Rectal smooth muscle tissue (tissue), 1 donor: ENCODE data around the gene SRRM3.
"Not testable (repeated sequence)": the region's sequence is repeated elsewhere in the genome, so short reads cannot be mapped to it uniquely, and the experiment has no call there.

Experiments
- H3K27ac ChIP-seq: one replicate; pipeline ENCODE4 v1.7.0; 2013; ENCODE audit warnings: low read depth, low read length, inconsistent platforms
- H3K27me3 ChIP-seq: one replicate; pipeline ENCODE4 v1.7.0; 2013; ENCODE audit warnings: low read length; ENCODE audit not compliant: control insufficient read depth, insufficient read depth
- H3K36me3 ChIP-seq: one replicate; pipeline ENCODE4 v1.7.0; 2013; ENCODE audit warnings: low read length; ENCODE audit not compliant: control insufficient read depth, insufficient read depth
- H3K4me1 ChIP-seq: one replicate; pipeline ENCODE4 v1.7.0; 2013; ENCODE audit warnings: low read length; ENCODE audit not compliant: control insufficient read depth, insufficient read depth
- H3K4me3 ChIP-seq: one replicate; pipeline ENCODE4 v1.7.0; 2013; ENCODE audit warnings: low read length
- H3K9ac ChIP-seq: one replicate; pipeline ENCODE4 v1.7.0; 2013; ENCODE audit warnings: low read length

The SRRM3 gene

DNA sequence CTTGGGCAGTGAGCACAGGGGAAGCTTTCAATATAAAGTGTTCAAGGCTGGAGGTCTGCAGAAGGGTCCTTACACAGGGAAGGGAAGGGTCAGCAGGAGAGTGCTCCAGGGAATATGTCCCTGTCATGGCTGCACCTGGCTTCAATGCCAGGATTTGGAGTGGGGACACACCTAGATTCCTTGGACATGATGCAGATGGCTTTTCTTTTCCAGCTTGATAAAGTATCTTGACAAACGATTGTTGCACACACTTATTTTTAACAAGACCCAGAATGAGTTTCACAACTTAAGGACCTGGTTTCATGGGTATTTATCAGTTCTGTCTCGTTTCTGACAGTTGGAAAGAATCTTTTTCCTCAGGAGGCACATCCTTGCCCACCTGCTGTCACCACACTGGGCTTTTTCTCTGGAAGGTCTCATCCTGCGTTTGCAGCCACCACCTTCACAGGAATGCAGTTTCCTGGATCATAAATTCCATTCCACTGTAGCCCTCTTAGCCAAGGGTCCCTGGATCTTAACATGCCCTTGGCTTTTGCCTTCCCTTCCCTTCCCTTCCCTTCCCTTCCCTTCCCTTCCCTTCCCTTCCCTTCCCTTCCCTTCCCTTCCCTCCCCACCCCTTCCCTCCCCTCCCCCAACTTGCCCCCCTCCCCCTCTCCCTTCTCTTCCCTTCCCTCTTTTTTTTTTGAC, 21.7 kb downstream of the SRRM3 start:
- no peak overlapping the region for H3K4me3 ChIP-seq
- H3K27me3 ChIP-seq, result no peaks in the 10 kb centered on the region
- H3K27ac ChIP-seq, result no peak overlapping the region
- no peaks in the 10 kb centered on the region for H3K4me1 ChIP-seq
- no peaks in the 10 kb centered on the region for H3K36me3 ChIP-seq
- H3K9ac ChIP-seq, result no peak overlapping the region

- Histone ChIP-seq H3K9ac (no peak overlapping the region), H3K27ac (no peak overlapping the region), H3K27me3 (no peaks in the 10 kb centered on the region), H3K36me3 (no peaks in the 10 kb centered on the region), H3K4me3 (no peak overlapping the region), H3K4me1 (no peaks in the 10 kb centered on the region)
Measured at GRCh38 chr7:76224695-76225094, 23.0 kb downstream of the SRRM3 start.

DNA sequence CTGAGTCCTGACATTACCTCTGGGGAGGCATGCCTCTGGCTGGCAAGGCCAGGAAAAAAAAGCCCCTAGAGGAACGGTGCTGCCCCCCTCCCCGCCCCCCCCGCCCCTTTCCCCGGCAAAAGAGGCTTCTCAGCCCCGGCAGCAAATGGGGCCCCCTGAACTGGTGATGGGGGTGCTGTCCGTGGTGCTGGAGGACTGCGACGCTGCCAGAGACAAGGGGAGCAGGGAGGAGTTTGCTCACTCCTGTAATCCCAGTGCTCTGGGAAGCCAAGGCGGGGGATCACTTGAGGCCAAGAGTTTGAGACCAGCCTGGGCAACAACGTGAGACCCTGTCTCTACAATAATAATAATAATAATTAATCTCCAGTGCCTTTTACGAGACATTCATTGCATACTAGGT, 23.7 kb downstream of the SRRM3 start:
- Histone ChIP-seq H3K36me3 (no peaks in the 10 kb centered on the region), H3K4me3 (no peak overlapping the region), H3K27me3 (no peaks in the 10 kb centered on the region), H3K27ac (no peak overlapping the region), H3K4me1 (no peaks in the 10 kb centered on the region), H3K9ac (no peak overlapping the region)

DNA sequence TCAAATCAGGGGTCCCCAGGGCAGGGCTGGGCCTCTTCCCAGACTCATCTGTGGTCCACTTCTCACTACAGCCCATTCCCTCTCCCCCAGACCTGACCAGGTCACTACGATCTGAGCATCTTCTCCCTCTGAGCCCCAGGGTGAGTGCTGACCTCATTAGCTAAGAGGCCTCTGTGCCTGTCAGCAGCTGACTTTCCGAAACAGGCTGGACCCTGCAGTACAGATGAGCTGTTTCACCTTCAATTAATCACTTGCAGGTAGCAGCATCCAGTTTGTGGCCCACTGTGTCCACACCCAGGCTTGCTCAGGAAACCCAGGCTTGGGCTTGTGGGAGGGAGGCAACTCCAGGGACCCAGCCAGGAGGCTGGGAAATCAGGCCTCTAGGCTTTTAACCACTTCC, 24.3 kb downstream of the SRRM3 start:
- H3K27me3 ChIP-seq, result no peaks in the 10 kb centered on the region
- no peak overlapping the region for H3K9ac ChIP-seq

GRCh38 chr7:76226878-76227423, 25.3 kb downstream of the SRRM3 start:
- H3K27me3 ChIP-seq, H3K27ac ChIP-seq, H3K4me1 ChIP-seq, H3K4me3 ChIP-seq, H3K9ac ChIP-seq, H3K36me3 ChIP-seq: not testable (repeated sequence)

More for the DNA sequence above, 24.3 kb downstream of the SRRM3 start:
- Histone ChIP-seq H3K4me1 (no peaks in the 10 kb centered on the region), H3K27ac (no peak overlapping the region), H3K4me3 (no peak overlapping the region), H3K36me3 (no peaks in the 10 kb centered on the region)

DNA sequence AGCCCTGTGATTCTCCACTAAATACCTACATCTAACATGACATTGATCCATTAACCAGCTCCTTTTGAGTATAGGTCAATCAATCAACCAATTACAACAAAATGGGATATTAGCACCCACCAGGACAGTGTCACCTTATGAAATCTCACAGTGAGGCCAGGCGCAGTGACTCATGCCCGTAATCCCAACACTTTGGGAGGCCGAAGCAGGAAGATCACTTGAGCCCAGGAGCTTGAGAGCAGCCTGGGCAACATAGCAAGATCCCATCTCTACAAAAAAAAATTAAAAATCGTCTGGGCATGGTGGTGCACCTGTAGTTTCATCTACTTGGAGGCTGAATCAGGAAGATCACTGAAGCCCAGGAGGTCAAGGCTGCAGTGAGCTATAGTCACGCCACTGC, 28.5 kb downstream of the SRRM3 start:
- no peak overlapping the region for H3K27ac ChIP-seq
- no peaks in the 10 kb centered on the region for H3K4me1 ChIP-seq
- H3K36me3 ChIP-seq, result no peaks in the 10 kb centered on the region
- no peak overlapping the region for H3K9ac ChIP-seq
- H3K4me3 ChIP-seq, result no peak overlapping the region
- H3K27me3 ChIP-seq, result peaks cover 11% of the 10 kb centered on the region

DNA sequence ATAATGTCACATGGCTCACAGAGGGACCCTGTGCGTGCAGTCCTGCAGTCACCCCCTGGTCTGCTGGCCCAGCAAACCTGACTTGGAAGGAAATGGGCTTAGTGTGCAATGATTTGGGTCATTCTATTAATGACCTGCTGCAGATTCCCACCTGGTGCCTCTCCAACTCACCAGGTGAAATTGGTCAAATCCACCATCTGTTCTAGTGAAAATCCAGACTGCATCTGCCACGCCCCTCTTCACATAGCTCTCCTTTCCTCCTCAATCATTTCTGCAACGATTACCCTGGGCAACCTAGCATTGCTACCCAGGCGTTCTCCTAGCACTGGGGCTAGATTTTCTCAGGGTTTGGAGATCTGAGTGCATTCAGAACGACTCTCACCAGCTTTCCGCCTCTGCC, 29.4 kb downstream of the SRRM3 start:
- Histone ChIP-seq H3K27me3 (peaks cover 11% of the 10 kb centered on the region), H3K36me3 (no peaks in the 10 kb centered on the region)

DNA sequence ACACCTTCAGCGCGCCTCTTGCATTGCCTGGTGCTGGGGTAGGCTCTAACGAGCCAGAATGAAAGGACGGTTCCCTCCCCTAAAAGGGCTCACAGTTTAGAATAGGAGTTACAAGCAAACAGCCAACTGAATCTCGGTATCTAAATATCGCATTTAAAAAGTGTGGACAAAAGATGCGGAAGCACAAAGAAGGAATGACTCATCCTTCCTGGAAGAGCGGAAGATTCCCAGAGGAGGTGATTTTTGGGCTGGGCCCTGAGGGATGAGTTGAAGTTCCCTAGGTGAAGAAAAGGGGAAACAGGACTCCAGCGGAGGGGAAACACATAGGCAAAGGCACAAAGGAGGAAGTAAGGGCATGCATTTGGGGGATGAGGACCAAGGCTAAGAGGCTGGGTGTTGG, 29.9 kb downstream of the SRRM3 start:
- no peak overlapping the region for H3K9ac ChIP-seq
- peaks cover 11% of the 10 kb centered on the region for H3K27me3 ChIP-seq
- H3K36me3 ChIP-seq, result no peaks in the 10 kb centered on the region
- H3K4me1 ChIP-seq, result no peaks in the 10 kb centered on the region
- H3K4me3 ChIP-seq, result no peak overlapping the region
- no peak overlapping the region for H3K27ac ChIP-seq

More for the DNA sequence above, 29.4 kb downstream of the SRRM3 start:
- Histone ChIP-seq H3K9ac (no peak overlapping the region), H3K4me1 (no peaks in the 10 kb centered on the region), H3K4me3 (no peak overlapping the region), H3K27ac (no peak overlapping the region)

DNA sequence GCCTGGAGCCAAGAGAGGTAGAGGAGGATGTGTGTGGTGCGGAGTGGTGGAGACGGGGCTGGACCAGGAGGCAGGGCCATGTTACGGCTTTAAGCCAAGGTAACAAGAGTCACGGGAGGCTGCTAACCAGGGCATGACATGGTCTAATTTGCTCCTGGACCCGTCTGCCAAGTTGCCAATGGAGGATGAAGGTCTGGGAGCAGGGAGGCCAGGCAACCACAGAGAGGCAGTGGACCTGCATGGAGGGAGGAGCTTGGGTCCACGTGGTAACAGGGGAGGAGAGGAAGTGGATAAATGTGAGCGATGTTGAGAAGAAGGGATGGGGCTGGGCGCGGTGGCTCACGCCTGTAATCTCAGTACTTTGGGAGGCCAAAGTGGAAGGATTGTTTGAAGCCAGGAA, 31.0 kb downstream of the SRRM3 start:
- H3K4me1 ChIP-seq, result no peaks in the 10 kb centered on the region
- no peak overlapping the region for H3K27ac ChIP-seq
- H3K4me3 ChIP-seq, result no peak overlapping the region
- peaks cover 11% of the 10 kb centered on the region for H3K27me3 ChIP-seq
- no peak overlapping the region for H3K9ac ChIP-seq
- no peaks in the 10 kb centered on the region for H3K36me3 ChIP-seq

DNA sequence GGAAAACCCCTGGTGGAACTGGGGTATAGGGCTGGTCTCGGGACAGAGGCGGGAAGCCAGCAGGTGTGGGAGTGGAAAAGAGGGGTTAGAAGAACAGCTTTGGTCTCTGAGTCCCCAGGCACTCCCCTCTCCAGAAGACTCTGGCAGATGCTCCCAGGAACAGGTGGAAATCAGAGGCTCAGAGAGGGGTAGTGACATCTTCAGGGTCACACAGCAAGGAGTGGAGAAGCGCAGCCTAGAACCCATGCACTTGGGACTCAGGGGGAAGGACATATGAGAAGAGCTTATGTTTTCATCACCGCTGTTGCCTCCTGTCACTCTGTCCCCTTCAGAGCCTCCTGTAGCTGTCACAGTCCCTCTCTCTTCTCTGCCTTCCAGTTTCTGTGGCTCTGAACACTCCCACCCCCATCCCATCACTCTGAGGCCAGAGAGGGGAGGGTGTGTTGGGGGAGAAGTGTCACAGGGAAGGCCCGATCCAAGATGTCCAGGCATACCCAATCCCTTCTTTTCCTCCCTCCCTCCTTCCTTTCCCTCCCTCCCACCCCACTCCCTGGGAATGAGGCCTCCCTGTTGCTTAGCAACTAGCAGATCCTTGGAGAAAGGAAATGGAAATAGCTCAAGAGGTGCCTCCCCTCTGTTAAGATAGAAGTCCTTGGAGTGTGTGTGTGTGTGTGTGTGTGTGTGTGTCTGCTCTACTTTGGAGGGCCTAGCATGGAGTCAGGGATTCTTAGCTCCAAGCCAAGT, 32.0 kb downstream of the SRRM3 start:
- no peak overlapping the region for H3K4me3 ChIP-seq
- no peak overlapping the region for H3K27ac ChIP-seq
- no peak overlapping the region for H3K9ac ChIP-seq
- peaks cover 11% of the 10 kb centered on the region for H3K27me3 ChIP-seq
- no peaks in the 10 kb centered on the region for H3K36me3 ChIP-seq
- H3K4me1 ChIP-seq, result no peaks in the 10 kb centered on the region

- Histone ChIP-seq H3K27me3 (peaks cover 11% of the 10 kb centered on the region), H3K27ac (no peak overlapping the region), H3K36me3 (no peaks in the 10 kb centered on the region), H3K4me3 (no peak overlapping the region), H3K9ac (no peak overlapping the region), H3K4me1 (no peaks in the 10 kb centered on the region)
Measured at GRCh38 chr7:76234282-76234584, 32.5 kb downstream of the SRRM3 start.

GRCh38 chr7:76234931-76235441, 33.3 kb downstream of the SRRM3 start:
- no peaks in the 10 kb centered on the region for H3K36me3 ChIP-seq
- no peak overlapping the region for H3K9ac ChIP-seq
- no peak overlapping the region for H3K27ac ChIP-seq
- H3K27me3 ChIP-seq, result peaks cover 11% of the 10 kb centered on the region
- H3K4me3 ChIP-seq, result peak overlapping the region; percentile 20
- H3K4me1 ChIP-seq, result no peaks in the 10 kb centered on the region

DNA sequence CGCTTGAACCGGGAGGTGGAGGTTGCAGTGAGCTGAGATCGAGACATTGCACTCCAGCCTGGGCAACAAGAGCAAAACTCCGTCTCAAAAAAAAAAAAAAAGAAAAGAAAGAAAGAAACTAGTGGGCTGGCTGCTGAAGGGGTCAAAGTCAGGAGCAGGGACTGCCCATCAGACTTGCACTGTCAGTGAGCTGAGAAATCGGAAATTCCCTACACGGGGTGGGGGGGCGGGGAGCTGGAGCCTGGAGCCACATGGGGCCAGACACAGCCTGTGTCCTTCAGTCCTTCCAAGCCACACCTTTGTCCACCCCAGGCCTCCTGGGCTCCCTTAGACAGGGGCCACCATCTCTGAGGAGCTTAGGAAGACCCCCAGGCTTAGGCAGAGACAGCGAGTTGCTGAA, 34.5 kb downstream of the SRRM3 start:
- Histone ChIP-seq H3K4me1 (no peaks in the 10 kb centered on the region), H3K27me3 (peaks cover 11% of the 10 kb centered on the region)

More for the DNA sequence above, 34.5 kb downstream of the SRRM3 start:
- H3K9ac ChIP-seq, result no peak overlapping the region
- H3K27ac ChIP-seq, result no peak overlapping the region
- H3K36me3 ChIP-seq, result no peaks in the 10 kb centered on the region
- no peak overlapping the region for H3K4me3 ChIP-seq
